ENCODE measurements around the gene SLC30A5.

GRCh38 chr5:69050214-69050613, 43.6 kb upstream of the SLC30A5 start:
- TF ChIP-seq CTCF (conservative IDR thresholded peaks at IDR 0.05; ENCODE audit: low read depth, low read length) (no peak), EZH2 (IDR thresholded peaks at IDR 0.05; ENCODE audit: borderline replicate concordance, low read depth, low read length, poor library complexity, severe bottlenecking) (no peak)

Measured in A673 (cell line).